ENCODE results near the gene NCOA5.
"Not testable (repeated sequence)": the region's sequence is repeated elsewhere in the genome, so short reads cannot be mapped to it uniquely, and the experiment has no call there.

Gene NCOA5

DNA sequence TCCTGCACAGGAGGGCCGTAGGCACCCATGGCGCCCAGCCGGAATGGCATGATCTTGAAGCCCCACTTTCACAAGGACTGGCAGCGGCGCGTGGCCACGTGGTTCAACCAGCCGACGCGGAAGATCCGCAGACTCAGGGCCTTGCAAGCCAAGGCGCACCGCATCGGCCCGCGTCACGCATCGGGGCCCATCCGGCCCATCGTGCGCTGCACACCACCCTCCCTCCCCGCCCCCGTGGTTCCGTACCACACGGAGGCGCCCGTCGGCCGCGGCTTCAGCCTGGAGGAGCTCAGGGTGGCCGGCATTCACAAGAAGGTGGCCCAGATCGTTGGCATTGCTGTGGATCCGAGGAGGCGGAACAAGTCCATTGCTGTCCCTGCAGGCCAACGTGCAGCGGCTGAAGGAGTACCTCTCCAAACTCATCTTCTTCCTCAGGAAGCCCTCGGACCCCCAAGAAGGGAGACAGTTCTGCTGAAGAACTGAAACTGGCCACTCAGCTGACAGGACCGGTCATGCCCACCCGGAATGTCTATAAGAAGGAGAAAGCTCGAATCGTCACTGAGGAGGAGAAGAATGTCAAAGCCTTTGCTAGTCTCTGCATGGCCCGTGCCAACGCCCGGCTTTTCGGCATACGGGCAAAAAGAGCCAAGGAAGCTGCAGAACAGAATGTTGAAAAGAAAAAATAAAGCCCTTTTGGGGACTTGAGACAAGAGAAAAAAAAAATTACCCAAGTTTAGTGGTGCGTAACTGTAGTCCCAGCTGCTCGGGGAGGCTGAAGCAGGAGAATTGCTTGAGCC is 9.9 kb upstream of the NCOA5 start:
- DNase-seq (ENCODE audit: low spot score), result no peak

DNA sequence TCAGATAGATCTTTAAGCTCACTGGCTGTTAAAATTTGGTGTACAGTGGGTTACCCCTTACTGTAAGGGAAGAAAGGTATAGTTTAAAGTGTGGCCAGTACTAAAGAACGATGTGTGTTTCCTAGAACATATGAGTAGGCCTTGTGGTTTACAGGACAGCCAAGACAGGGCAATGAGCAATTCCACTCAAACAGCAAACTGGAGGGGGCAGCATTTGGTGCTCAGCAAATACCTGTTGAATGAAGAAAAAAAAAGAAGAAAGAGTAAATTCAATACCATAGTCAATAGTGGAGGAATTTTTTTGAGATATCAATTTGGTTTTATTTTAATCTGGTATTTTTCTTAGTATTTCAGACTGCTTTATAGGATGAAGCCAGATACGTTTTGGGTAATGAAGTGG is 3.8 kb upstream of the NCOA5 start:
- TF ChIP-seq, protein P1, sequence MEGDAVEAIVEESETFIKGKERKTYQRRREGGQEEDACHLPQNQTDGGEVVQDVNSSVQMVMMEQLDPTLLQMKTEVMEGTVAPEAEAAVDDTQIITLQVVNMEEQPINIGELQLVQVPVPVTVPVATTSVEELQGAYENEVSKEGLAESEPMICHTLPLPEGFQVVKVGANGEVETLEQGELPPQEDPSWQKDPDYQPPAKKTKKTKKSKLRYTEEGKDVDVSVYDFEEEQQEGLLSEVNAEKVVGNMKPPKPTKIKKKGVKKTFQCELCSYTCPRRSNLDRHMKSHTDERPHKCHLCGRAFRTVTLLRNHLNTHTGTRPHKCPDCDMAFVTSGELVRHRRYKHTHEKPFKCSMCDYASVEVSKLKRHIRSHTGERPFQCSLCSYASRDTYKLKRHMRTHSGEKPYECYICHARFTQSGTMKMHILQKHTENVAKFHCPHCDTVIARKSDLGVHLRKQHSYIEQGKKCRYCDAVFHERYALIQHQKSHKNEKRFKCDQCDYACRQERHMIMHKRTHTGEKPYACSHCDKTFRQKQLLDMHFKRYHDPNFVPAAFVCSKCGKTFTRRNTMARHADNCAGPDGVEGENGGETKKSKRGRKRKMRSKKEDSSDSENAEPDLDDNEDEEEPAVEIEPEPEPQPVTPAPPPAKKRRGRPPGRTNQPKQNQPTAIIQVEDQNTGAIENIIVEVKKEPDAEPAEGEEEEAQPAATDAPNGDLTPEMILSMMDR (IDR thresholded peaks at IDR 0.05; ENCODE audit: extremely low read depth, insufficient read depth, missing control alignments), result peak; percentile 17
- in situ Hi-C loops (cut with MboI; ENCODE audit: low pct_unique_long_range_greater_than_20kb, low sequenced_read_pairs, unreplicated experiment), result no loop called here

More for the DNA sequence above, 9.9 kb upstream of the NCOA5 start:
- TF ChIP-seq, protein P1 (IDR thresholded peaks at IDR 0.05; ENCODE audit: extremely low read depth, insufficient read depth, missing control alignments), result peak; percentile 67
- in situ Hi-C loops (cut with MboI; ENCODE audit: low pct_unique_long_range_greater_than_20kb, low sequenced_read_pairs, unreplicated experiment), result no loop called here

DNA sequence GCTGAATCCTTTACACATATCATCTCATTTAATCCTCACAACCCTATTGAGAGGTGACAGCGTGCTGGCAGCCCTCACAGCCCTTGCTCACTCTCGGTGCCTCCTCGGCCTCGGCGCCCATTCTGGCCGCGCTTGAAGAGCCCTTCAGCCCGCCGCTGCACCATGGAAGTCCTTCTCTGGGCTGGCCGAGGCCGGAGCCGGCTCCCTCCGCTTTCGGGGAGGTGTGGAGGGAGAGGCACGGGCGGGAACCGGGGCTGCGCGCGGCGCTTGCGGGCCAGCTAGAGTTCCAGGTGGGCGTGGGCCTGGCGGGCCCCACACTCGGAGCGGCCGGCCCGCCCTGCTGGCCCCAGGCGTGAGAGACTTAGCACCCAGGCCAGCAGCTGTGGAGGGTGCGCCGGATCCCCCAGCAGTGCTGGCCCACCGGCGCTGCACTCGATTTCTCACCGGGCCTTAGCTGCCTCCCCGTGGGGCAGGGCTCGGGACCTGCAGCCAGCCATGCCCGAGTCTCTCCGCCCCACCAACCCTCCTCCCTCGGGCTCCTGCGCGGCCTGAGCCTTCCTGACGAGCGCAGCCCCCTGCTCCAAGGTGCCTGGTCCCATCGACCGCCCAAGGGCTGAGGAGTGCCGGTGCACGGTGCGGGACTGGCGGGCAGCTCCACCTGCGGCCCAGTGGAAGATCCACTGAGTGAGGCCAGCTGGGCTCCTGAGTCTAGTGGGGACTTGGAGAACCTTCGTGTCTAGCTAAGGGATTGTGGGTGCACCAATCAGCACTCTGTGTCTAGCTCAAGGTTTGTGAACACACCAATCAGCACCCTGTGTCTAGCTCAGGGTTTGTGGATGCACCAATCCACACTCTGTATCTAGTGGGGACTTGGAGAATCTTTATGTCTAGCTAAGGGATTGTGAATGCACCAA is 2.1 kb upstream of the NCOA5 start:
- DNase-seq (ENCODE audit: low spot score); in situ Hi-C loops (cut with MboI; ENCODE audit: low pct_unique_long_range_greater_than_20kb, low sequenced_read_pairs, unreplicated experiment): not testable (repeated sequence)

More for the DNA sequence above, 3.8 kb upstream of the NCOA5 start:
- no peak for DNase-seq (ENCODE audit: low spot score)

DNA sequence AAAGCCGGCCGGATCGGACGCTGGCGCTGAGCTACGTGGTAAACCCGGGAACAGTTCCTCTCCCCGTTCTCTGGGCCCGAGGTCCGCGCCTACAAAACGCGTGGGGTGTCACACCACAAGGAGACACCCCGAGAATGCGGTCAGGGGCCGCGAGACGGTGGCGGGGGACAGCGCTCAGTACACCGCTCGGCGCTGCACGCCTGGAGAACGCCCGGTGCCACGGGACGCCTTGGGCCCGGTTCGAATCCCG is 670 bp downstream of the NCOA5 start:
- DNase-seq (ENCODE audit: low spot score), result no peak
- TF ChIP-seq, protein P1 (IDR thresholded peaks at IDR 0.05; ENCODE audit: extremely low read depth, insufficient read depth, missing control alignments), result no peak
- in situ Hi-C loops (cut with MboI; ENCODE audit: low pct_unique_long_range_greater_than_20kb, low sequenced_read_pairs, unreplicated experiment), result no loop called here

DNA sequence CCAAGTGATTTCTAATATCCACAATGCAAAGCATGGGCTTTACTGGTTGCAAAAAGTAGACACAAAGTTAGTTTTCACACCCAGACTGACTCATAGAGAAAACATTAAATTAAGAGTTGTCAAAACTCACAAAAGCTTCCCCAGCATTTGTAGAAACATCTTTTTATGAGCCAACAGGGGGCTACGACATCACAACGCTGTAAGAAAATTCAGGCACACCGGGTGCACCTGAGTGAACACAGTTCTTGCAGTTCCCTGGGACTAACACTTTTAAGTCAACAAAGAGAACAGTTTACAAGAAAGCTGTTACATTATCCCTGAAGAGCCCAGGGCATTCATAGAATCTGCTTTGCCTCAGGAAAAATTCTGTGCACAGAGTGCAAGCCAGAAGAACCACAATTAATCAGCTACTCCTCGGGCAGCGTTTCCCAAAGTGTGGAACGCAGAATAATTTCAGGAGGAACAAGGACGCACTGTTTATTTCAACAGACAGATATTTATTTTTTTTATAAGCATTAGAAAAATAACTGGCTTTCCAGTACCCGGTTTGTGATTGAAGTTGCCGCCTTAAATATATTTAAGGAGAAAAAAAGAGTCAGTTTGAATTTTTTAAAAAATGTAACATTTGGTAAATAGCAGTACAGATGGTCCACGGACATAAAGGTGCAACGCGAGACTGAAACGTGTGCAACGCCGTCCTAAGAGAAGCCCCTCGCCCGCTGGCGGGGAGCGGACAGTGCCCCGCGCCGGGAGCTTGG is 1.2 kb downstream of the NCOA5 start:
- no peak for DNase-seq (ENCODE audit: low spot score)
- in situ Hi-C loops (cut with MboI; ENCODE audit: low pct_unique_long_range_greater_than_20kb, low sequenced_read_pairs, unreplicated experiment), result no loop called here
- TF ChIP-seq, protein P1 (IDR thresholded peaks at IDR 0.05; ENCODE audit: extremely low read depth, insufficient read depth, missing control alignments), result no peak

DNA sequence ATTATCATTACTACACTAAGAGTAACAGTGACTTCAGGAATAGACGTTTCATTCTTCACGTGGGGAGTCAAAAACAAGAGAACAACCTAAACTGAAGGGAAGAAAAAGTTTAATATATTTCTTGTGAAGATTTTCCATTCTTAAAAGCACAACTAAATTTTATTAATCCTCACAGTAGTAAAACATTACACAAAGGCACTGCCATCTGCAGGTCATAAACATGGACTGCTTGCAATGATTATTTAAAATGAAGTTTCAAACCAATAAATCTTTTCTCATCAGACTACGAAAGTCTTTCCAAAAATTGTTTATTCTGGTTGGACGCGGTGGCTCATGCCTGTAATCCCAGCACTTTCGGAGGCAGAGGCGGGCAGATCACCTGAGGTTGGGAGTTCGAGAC is 2.6 kb downstream of the NCOA5 start:
- DNase-seq (ENCODE audit: low spot score), result no peak
- TF ChIP-seq, protein P1 (IDR thresholded peaks at IDR 0.05; ENCODE audit: extremely low read depth, insufficient read depth, missing control alignments), result peak; percentile 36
- in situ Hi-C loops (cut with MboI; ENCODE audit: low pct_unique_long_range_greater_than_20kb, low sequenced_read_pairs, unreplicated experiment), result no loop called here
